D341Med (cell line): ENCODE data around the gene TMED6.

Experiments used
- DNase-seq: peaks from one replicate; pipeline ENCODE4 v3.0.0; 2012; ENCODE audit warnings: low spot score

TMED6 gene

GRCh38 chr16:69351309-69352027, at the start of gene TMED6:
TMED6 (minus strand) TSS chr16:69351786; CDS start chr16:69351753, 33 bp downstream.
- DNase-seq = no peak

- DNase-seq = no peak
These were observed 47.8 kb upstream of the TMED6 start for GRCh38 chr16:69399361-69399760.

- peak; percentile 60 for DNase-seq
These were observed 46.4 kb upstream of the TMED6 start for GRCh38 chr16:69397821-69398521.

GRCh38 chr16:69396187-69397061, 44.8 kb upstream of the TMED6 start:
- DNase-seq = peak; percentile 68

GRCh38 chr16:69395859-69396186, 44.2 kb upstream of the TMED6 start:
- DNase-seq = no peak

GRCh38 chr16:69393898-69394849, 42.6 kb upstream of the TMED6 start:
- DNase-seq = no peak

- no peak for DNase-seq
These were observed 35.0 kb upstream of the TMED6 start for GRCh38 chr16:69386596-69386995.

GRCh38 chr16:69384974-69385373, 33.4 kb upstream of the TMED6 start:
- no peak for DNase-seq

- DNase-seq = no peak
These were observed 30.8 kb upstream of the TMED6 start for GRCh38 chr16:69382421-69382820.

- no peak for DNase-seq
These were observed 29.6 kb upstream of the TMED6 start for GRCh38 chr16:69381231-69381630.

- DNase-seq = no peak
These were observed 27.2 kb upstream of the TMED6 start for GRCh38 chr16:69378760-69379159.

GRCh38 chr16:69378036-69378435, 26.4 kb upstream of the TMED6 start:
- no peak for DNase-seq

- no peak for DNase-seq
These were observed 24.9 kb upstream of the TMED6 start for GRCh38 chr16:69376393-69377059.

GRCh38 chr16:69373019-69373418, 21.4 kb upstream of the TMED6 start:
- no peak for DNase-seq

- DNase-seq = no peak
These were observed 20.0 kb upstream of the TMED6 start for GRCh38 chr16:69371564-69371963.

GRCh38 chr16:69368866-69369265, 17.3 kb upstream of the TMED6 start:
- no peak for DNase-seq

- no peak for DNase-seq
These were observed 16.4 kb upstream of the TMED6 start for GRCh38 chr16:69367980-69368379.

GRCh38 chr16:69366431-69366830, 14.8 kb upstream of the TMED6 start:
- no peak for DNase-seq

- no peak for DNase-seq
These were observed 14.3 kb upstream of the TMED6 start for GRCh38 chr16:69365901-69366300.

GRCh38 chr16:69364088-69364487, 12.5 kb upstream of the TMED6 start:
- DNase-seq = no peak

GRCh38 chr16:69363281-69363717, 11.7 kb upstream of the TMED6 start:
- DNase-seq = no peak
